Hematopoietic multipotent progenitor cell treated with erythropoietin and hydrocortisone succinate and interleukin-3 and kit ligand, for 6 days (in vitro differentiated cells): Measurements from ENCODE around the gene CLIP4.

Source experiments
- DNase-seq: peaks from one replicate; pipeline ENCODE4 v3.0.0-alpha.2; 2015

Gene CLIP4

DNA sequence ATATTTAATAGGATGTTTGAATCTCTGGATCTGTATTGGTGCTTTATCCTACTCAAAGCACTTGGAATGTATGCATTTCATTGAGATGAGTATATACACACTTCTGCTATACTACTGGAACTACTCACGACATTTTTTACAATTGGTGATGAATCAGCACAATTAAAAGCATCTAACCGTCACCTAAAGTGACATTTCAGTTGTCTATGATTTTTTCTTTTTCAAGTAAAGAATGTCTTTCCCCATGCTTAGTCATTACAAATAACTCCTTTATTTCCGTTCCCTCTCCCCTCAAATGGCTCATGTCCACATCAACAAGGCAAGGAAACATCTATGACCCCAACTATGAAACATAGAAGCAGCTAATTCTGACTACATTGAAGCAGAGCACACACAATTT is 77.3 kb downstream of the CLIP4 start:
- no peak for DNase-seq

DNA sequence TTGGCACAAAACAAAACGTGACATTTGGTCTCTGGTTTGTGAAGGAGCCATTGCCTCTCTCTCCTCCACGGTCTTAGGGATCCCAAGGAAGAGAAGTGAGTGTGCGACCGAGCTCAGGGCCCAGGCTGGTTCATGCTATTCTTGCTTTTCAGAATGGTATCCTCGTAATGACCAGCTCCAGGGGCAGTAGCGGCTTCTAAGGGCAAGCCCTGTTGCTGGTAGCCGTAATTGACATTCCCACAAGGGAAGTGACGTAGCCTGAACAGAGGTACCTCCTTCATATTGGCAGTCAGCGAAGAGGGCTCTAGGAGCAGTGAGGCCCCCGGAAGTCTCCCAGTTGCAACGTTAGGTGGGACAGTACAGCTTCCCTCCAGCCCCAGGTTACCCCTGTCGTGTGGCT is 77.9 kb downstream of the CLIP4 start:
- DNase-seq, result no peak

DNA sequence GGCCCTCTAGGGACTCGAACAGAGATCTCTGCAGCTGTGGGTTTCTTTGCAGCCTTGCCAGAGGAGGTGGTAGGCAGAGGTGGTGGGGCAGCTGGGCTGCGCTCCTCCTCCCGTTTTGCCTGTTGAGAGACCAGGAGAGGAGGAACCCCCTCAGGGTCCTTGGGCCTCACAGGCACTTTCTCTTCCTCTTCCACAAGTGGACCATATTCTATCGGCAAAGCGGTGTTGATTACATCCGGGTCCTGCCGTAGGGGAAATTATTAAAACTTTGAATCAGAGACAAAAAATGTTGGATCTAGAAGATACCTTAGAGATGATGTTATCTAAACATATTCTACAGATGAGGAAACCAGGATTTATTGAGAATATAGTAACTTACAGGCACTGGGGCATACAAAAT is 78.5 kb downstream of the CLIP4 start:
- no peak for DNase-seq

DNA sequence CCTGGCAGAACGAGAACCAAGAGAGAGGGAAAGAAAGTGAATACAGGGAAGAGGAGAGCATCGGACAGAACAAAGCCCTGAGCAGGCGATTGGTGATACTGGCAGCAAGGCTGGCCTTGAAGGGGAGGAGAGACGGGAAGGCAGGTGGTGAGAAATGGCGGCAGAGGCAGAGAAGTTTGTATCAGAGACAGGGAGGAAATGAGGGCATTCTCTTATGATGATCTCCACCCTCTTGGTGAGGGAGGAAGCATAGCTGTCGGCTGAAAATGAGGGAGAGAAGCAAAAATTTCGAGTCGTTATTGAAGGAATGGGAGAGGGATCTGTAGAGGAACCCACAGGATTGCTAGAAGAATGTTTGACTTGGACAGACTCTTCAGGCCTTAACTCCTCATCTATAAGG is 80.6 kb downstream of the CLIP4 start:
- DNase-seq, result no peak

DNA sequence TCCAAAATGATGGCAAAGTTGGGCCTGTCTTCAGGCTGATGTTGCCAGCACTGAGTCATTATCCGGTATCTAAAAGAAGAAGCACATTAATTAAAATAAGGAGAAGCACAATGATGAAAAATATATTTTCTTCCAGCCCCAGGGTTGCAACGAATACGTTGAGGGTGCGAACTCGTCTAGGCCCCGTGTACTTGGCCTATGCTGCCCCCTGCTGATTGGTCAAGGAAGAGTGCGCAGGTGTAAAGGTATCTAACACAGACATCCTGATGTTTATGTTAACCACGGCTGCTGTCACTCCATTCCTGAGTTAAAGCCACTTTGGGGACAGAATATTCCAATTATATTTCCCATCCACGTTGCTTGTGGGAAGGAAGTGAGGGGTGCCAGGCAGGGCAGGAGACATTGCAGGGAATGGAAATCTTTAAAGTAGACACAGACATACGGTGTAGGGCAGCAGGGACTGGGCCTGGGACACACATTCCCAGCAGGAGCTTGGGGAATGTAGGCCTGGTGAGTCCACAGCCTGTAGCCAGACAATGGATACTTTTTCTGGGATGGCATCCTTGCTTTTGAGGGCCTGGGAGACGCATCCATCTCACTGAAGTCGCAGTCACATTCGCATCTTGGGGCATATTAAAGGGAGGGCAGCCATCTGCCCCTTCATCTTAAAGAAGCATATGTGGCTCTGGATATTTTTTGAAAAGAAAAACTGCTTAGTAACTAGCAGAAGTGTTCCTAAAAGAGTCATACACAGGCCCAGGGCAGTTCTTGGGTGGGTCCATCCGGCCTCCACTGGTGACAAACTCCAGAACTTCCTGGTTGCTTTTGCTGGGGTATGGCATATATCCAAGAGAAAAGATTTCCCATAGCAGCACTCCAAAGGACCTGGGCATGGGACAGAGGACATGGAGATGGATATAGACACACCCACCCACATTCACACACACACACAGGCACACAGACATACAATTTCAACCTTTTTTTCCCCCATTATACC is 81.9 kb downstream of the CLIP4 start:
- peak; percentile 79 for DNase-seq

DNA sequence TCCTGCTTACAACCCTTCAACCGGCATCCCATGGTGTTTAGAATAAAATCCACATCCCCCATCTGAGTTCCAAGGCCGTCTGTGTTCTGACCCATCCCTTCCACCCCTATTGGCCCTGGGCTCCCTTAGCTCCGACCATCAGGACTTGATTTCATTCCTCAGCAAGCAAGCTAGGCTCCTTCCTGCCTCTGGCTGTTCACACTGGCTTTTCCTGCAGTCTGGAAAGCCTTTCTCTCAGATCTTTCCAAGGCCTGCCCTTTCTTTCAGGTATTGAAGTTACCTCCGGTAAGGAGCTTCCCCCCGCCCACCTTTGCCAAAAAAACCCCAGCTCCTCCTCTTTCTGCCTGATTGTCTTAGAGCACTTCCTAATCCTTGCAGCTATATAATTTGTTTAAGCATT is 86.8 kb downstream of the CLIP4 start:
- no peak for DNase-seq

DNA sequence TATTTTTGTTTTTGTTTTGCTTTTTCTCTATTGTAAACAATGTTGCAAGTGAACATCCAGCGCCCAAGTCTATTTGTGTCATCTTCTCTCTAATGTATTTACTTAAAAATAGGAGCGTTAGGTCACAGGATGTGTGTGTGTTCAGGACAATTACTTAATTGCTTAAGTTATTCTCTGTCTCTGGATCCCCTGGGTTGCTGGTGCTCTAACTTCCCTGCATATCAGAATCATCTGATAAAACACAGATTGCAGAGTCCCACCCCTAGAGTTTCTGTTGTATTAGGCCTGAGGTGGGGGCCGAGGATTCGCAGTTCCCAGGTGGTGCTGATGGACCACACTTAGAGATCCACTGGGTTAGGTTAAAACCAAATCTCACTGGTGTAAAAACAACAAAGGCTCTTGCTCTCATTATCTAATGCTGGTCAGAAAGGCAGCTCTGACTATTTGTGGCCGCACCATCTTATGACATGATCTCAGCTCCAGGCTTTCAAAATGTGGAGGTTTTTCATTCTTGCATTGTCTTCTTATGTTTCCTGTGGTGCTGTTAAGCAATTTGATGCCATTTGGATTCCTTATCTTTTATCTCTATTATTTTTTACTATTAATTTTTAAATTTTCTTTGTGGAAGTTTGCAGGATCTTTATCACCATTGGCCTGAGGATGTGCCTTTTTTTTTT is 87.7 kb downstream of the CLIP4 start:
- DNase-seq, result peak; percentile 17

DNA sequence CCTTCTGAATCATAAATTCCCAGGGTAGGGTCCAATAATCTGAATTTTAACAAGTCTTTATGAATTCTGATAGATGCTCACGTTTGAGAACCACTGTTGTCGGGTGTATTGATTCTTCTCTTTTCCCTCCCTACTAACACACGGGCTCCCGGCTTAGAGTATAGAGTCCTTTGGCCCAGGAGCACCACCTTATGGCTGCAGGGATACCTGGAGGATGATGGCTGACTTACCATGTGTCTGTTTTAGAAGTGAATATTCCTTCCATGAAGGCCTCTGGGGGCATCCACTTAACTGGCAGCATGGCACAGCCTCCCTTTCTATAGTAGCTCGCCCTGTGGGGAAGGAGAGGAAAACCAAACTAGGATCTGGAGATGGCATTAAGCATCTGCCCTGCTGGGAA is 91.7 kb downstream of the CLIP4 start:
- no peak for DNase-seq

DNA sequence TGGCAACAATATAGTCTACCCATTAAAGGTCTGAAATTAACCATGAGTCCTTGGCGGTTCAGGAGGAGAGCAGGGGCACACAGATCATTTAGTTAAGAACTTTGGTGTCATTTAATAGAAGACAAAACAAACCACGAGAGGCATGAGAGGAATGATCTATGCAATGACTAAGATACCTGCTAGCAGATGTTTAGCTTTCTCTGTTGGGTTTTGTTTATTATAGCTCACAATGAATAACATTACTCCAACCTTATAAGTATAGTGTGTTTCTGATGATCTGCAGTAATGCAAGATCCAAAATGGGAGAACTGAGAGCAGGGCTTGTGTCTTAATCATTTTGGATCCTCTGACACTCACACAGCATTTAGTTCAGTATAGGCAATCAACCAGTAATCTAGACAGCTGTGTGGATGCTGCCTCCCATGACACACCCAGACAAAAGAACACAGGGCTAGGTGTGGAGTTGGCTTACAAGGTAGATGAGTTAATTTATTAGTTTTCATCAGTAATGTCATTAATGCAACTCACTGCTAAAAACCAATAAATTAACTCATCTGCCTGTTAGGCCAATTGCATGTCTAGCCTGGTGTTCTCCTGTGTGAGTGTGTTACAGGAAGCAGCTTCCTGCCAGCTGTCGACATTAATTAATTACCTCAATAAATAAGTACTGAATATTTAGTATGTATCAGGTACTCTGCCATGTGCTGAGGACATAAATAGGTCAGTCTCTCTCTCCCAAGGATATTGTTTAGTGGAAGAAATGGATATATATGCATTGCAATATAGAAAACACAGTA is 92.3 kb downstream of the CLIP4 start:
- no peak for DNase-seq

DNA sequence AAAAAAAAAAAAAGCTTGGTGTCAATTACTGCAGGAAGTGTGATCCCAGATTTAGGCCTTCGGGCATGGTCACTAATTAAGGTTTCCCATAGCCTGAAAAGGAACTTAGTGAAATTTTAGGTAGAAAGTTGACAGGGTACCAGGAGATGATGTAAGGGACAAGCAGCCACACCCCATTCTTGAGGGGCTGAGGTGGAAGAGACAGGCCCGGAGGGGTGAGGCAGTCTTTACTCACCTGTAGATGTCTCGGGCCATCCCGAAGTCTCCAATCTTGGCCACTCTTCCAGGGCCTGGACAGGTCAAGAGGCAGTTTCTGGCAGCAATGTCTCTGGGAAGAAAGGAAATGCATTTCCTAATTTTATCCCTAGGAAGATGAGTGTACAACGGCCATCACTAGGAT is 94.3 kb downstream of the CLIP4 start:
- no peak for DNase-seq

DNA sequence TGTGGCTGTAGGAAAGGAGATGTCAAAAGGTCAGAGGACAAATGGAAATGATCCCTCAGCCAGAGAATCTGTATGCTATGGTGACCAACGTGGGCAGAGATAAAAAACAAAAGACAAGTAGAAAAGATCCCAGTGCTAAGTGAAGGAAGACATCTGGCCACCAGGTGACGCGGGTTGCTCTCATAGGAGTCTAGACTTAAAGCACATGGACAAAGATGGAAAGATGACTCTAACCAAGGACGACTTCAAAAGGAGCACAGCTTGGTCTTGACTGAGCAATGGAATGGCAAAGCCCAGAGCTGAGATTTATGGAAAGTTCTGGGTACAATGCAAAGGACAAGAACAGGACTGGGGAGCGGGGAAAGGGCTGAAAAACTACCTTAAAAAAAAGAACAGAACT is 96.8 kb downstream of the CLIP4 start:
- no peak for DNase-seq

DNA sequence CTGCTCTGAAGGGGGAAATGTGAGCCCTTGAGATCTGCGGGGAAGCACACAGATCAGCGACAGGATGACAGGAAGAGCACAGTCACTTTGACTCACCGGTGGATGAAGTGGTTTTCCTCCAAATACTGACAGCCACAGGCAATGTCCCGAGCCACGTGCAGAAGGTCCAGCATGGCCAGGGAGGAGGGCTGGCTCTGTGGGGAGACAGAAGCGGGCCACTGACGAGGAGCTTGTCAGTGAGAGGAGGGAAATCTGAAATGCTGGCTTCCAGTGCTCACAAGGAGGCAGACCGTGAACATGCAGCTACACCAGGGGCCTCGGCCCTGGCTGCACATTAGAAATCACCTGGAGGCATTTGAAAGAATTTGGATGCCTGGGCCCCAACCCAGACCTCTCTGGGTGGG is 98.7 kb downstream of the CLIP4 start:
- DNase-seq, result no peak

DNA sequence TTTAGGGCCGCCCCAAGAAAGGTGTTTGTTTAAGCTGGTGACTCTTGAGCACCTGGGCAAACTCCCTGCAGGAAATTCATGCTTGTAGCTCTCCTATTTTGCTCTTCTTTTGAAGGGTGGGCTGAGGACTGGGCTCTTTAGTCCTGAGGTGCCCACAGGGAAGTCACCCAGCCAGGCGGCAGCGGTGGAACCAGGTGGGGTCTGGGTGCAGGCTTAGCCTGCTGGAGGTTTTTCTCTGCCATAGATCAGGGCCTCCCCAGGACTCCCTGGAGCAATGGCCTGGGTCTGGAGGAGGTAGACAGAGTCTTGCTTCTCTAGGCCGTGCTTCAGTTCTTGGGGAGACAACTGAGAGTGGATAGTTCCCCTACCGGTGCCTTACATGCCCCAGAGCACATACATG is 99.9 kb downstream of the CLIP4 start:
- DNase-seq, result no peak

DNA sequence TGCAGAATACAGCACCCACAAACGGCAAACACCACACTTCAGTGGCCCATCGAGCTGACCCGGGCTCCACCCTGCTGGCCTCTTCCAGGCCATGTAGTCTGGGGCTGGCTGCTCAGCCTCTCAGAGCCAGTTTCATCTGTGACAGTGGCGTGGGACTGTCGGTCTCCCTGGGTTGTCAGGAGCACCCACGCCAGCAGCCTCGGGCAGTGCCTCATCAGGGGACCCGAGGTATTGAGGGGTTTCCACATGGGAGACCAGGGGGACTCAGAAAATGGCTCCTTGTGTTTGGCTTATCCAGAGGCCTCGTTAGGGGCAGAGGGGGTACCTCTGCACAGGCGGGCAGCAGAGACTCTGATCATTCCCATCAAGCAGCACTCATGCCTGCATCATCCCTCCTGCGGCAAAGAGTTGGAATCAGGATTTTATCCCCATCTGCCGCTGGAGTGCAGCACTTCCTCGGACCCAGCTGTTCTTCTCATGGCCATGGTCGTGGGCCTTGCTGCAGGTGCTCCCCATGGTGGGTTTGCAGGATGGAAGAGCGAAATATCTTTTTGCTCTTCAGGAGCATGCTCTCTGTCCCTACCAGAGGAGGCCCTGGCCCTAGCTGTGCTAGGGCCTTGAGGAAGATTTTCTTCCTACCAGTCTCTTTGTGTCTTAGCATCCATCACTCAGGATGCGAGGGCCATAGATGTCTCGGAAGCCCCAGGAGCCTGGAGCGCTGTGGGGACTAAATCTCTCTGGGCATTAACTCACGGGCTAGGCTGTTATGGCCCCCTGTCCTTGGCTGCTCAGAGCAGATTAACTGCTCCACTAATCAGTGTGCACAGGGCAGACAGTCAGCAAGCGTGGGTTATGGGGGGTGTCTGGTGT is 100.8 kb downstream of the CLIP4 start:
- no peak for DNase-seq

DNA sequence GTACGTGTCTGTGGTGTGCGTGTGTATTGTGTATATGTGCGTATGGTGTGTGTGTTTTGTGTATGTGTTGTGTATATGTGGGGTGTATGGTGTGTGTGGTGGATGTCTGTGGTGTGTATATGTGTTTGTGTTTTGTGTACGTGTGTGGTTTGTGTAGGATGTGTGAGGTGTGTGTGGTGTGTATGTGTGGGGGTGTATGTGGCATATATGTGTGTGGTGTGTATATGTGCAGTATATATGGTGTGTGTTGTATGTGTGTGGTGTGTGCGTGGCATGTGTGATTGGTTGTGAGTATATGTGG is 101.3 kb downstream of the CLIP4 start:
- DNase-seq, result no peak

DNA sequence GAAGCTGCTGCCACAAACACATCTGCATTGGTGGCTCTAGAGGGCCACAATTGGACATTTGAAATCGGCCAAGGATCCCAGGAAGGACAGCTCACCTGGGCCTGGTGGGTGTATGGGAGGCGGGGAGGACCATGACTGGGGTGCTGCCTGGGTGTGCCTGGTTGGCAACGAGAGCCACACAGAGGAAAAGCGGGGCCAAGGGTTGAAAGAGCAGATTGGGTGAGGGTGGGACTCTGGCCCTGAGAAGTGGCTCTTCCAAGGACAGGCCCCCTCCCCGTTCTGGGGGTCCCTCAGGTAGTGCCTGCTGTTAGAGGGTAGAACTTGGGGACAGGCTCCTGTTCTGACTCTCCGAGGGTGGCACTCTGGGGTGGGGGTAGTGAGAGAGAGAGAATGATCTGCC is 102.9 kb downstream of the CLIP4 start:
- no peak for DNase-seq

DNA sequence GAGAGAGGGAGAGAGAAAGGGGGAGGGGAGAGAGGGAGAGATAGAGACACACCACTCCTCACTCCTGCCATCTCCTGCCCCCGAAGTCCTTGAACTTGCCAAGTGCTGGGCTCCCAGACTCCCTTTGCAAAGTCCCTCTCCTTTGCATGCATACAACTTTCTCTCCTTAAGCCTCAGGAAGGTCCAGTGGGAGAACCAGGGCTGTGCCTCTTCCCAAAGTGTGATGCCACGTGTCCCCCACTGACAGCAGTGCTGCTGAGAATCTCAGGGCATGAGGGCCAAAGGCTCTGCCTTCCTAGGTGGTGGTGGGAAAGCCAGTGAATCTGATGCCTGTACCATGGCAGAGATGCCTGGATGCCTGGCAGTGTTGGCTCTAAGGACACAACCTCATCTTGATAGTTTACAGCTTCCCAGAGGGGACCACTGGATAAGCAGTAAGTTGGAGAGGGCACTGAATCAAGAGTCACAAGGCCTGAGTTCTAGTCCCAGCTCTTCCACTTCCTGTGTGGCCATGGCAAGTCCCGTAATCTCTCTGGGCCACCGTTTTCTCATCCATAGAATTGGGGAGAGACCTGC is 103.4 kb downstream of the CLIP4 start:
- no peak for DNase-seq

DNA sequence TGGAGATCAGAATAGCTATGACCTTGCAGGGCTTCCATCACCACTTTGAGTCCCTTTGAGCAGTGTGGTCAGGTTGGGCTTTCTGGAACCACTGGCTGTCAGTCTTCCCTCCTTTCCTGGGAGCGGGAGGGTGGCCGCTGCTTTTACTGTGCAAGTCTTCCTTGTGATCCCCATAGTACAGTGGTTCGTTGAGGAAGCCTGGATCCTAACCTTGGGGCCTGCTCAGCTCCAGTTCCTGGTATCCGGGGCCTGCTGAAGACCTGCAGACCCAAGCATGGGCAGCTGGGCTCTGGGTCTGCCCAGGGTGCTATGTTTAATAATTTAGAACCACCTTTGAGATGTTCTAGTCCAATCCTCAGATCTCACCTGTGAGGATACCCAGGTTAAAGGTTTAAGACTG is 104.2 kb downstream of the CLIP4 start:
- no peak for DNase-seq

DNA sequence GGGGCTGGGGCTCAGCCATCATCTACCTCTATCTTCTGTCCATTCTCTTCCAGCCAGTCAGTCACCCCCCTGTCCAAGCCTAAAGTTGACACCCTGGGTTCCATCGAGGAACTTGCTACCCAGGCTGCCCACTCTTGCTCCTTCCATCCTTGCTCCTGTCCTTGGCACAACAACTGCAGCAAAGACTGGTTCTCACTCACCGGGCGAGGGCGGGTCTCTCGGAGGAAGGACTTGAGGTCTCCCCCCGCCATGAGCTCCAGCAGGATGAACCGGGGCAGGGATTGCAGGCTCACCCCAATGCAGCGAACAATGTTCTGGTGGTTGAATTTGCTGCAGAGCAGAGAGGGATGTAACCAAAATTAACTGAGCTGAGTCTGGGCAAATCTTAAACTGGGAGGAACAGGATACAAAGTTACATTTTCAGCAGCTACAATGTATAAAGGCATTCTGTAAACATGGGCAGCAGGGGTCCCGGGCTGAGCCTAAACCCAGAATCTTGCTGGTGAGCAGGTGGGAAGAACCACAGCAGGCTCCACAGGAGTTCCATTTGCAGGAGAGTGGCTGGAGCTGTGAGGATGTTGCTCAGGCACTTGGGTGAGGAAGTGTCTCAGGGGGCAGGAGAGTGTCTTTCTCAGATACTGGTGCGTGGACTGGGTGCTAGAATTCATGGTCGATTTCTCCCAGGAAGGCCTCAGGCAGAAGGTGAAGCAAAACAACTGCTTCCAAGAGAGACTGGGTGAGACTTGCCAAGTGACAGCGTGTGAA is 105.5 kb downstream of the CLIP4 start:
- DNase-seq, result no peak

DNA sequence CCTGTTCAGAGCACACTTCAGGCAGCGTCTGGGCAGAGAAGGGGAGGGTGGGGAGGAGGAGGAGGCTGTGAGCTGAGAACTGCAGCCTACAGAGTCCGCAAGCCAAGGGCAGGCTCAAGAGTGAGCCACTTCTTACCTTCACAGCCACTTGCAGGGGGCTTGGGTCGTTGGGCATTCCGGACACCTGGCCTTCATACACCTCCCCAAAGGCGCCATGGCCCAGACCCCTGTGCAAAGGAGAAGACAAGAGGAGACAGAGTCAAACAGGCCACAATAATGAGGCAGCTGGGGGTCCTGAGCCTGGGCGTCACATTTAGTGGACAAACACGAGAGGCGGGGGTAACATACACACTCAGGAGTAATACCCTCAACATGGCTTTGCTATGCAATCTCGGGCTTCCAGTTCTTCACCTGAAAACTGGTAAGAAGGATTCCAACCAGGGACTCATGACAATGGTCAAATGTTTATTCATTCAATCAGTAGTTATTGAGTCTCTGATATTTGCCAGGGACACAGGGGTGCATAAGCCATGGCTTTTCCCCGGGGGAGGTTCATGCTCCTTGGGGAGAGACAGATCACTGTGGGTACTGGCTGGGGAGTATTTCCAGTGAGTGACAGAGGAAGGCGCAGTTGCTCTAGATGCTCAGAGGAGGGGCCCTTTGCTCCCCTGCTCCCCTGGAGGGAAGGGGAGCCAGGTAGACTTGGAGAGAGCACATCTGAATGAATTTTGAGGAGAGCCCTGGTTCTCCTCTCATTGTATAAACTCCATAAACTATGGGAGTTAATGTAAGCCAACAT is 107.4 kb downstream of the CLIP4 start:
- no peak for DNase-seq

DNA sequence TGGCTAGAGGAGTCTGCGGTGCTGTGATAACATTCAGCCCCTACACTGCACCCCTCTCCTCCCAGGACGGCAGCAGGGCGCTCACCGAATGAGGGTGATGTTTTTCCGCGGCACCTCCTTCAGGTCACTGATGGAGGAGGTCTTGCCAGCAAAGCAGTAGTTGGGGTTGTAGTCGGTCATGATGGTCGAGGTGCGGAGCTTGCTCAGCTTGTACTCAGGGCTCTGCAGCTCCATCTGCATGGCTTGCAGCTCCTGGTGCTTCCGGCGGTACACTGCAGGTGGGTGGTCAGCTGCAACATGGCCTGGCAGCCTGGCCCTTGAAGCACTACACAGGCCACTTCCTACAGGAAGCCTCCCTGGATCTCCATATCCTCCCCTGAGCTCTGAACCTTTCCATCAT is 108.0 kb downstream of the CLIP4 start:
- no peak for DNase-seq
